Adrenal gland (tissue), 12 donors: ENCODE measurements around the gene GCH1. TPM values are rescaled to one million over a fixed set of nuclear protein-coding genes. Genes with fewer than 3 reads are reported as not detected.

Experiments used
- DNase-seq, 7 donors: peaks; one replicate each; pipeline ENCODE4 v3.0.0-alpha.2; 2019 to 2020
- H3K27ac ChIP-seq, 5 donors: fragments of 200-600 bp; sonication (generic) in 4 of 5; 1 replicate in 3 of 5; 2 replicates in 2 of 5; pipeline versions ENCODE4 v1.5.1 to v1.8.0; 2016 to 2020; ENCODE audit warnings: mild to moderate bottlenecking in 1 of 5
- H3K27me3 ChIP-seq: fragments of 200-600 bp; 2 replicates; pipeline ENCODE4 v1.8.0; 2021
- H3K36me3 ChIP-seq, 2 donors: fragments of 200-600 bp; replicated peaks in 1 of 2; 1 replicate in 1 of 2; 2 replicates in 1 of 2; pipeline versions ENCODE4 v1.5.1 to v1.8.0; 2018 to 2022
- H3K4me1 ChIP-seq, 2 donors: fragments of 200-600 bp; replicated peaks in 1 of 2; 1 replicate in 1 of 2; 2 replicates in 1 of 2; pipeline versions ENCODE4 v1.5.1 to v1.8.0; 2018 to 2021
- H3K4me3 ChIP-seq, 4 donors: fragments of 200-600 bp; sonication (generic) in 3 of 4; one replicate each; pipeline ENCODE4 v1.5.1; 2016 to 2018
- H3K9me3 ChIP-seq, 3 donors: fragments of 200-600 bp; sonication (generic) in 1 of 3; replicated peaks in 1 of 3; 1 replicate in 2 of 3; 2 replicates in 1 of 3; pipeline versions ENCODE4 v1.5.1 to v1.8.0; 2016 to 2021
- POLR2A ChIP-seq, 2 donors: fragments of 450-650 bp; IDR thresholded peaks; one replicate each; pipeline ENCODE4 v1.6.1; 2017; ENCODE audit warnings: antibody characterized with exemption in 2 of 2, mild to moderate bottlenecking in 2 of 2, moderate library complexity in 1 of 2
- WGBS, 4 donors: extraction: QIAGEN DNeasy Blood & Tissue Kit in 2 of 4; methylation state at CpG; one replicate each; pipeline versions ENCODE4 v1.1.5 to v1.1.7; 2013 to 2017; 5-methylcytosine and 5-hydroxymethylcytosine counted together
- intact Hi-C, 2 donors: fragments of 100-400 bp; cut with DNase I; formaldehyde crosslinking; loops; one replicate each; pipeline versions ENCODE4 v1.14.1 to v1.15.0; 2022 to 2023
- polyA plus RNA-seq, 3 donors: library from polyadenylated mRNA; stranded (reverse); fragments of 200-250 nt in 2 of 3; fragments of 350-450 nt in 1 of 3; fragmentation: Illumina TruSeq in 1 of 3; extraction: RNeasy Lipid Tissue Mini Kit (QIAGEN cat#74804) in 1 of 3; gene quantifications; one replicate each; pipeline ENCODE4 v1.2.3, GENCODE V29; 2013 to 2014
- total RNA-seq, 9 donors: library from RNA; depleted of rRNA in 4 of 9; stranded (reverse); fragments of >200 nt in 4 of 9; fragments of 120-200 nt in 1 of 9; fragmentation: NEBNext Ultra II Directional in 1 of 9; extraction: Animal tissue kit (Norgen Biotek cat#: 25700) in 1 of 9; gene quantifications; one replicate each; pipeline versions ENCODE4 v1.1.0 to v1.2.4, GENCODE V29; 2013 to 2023
- TF ChIP-seq, protein P1 (sequence below), 6 experiments: fragments of 450-650 bp in 4 of 6; fragments of 200-600 bp in 2 of 6; sonication (generic) in 1 of 6; IDR thresholded peaks; 1 replicate in 5 of 6; 2 replicates in 1 of 6; pipeline versions ENCODE4 v1.5.1 to v1.8.0; 2016 to 2021; ENCODE audit warnings: antibody characterized with exemption in 6 of 6, mild to moderate bottlenecking in 2 of 6, moderate library complexity in 1 of 6
- donor health status: healthy with polysubstance abuse.
- donor health status: Bipolar disorder and iron deficiency.
- donor health status: DM: yes; HTN: yes; CAD: no.
- donor health status: DM: no; HTN: no; CAD: no.
- donor health status: DM: no; HTN: no; CAD: no.
- donor health status: DM: yes; HTN: yes; CAD: no.

Gene GCH1
- total and polyA plus RNA-seq, 12 donors, result 2.8 to 29.8 (median 10.3) TPM

DNA sequence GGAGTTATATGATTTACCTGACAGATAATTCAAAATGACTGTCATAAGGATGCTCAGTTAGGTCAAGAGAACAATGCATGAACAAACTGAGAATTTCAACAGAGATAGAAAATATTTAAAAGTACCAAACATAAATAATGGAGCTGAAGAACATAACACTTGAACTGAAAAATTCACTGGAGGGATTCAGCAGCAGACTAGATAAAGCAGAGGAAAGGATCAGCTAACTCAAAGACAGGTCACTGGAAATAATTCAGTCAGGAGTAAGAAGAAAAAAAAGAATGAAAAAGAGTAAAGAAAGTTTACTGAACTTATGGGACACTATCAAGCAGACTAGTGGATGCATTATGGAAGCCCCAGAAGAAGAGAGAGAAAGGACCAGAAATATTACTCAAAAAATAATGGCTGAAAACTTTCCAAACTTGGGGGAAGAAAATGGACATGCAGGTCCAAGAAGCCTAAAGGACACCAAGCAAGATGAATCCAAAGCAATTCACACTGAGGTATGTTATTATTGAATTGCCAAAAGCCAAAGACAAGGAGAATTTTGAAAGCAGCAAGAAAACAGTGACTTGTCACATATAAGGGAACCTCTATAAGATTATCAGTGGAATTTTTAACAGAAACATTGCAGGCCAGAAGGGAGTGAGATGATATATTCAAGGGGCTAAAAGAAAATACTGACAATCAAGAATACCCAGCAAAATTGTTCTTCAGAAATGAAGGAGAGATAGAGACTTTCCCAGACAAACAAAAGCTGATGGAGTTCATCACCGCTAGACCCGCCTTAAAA is 78.7 kb downstream of the GCH1 start:
- H3K4me1 ChIP-seq, result no peaks in the 10 kb centered on the region
- 97 to 98% (median 98%) methylated on average over 2 of the region's 2 CpGs for WGBS, 4 donors
- DNase-seq, result no peak
- H3K4me3 ChIP-seq, result no peak overlapping the region
- TF ChIP-seq, protein P1, sequence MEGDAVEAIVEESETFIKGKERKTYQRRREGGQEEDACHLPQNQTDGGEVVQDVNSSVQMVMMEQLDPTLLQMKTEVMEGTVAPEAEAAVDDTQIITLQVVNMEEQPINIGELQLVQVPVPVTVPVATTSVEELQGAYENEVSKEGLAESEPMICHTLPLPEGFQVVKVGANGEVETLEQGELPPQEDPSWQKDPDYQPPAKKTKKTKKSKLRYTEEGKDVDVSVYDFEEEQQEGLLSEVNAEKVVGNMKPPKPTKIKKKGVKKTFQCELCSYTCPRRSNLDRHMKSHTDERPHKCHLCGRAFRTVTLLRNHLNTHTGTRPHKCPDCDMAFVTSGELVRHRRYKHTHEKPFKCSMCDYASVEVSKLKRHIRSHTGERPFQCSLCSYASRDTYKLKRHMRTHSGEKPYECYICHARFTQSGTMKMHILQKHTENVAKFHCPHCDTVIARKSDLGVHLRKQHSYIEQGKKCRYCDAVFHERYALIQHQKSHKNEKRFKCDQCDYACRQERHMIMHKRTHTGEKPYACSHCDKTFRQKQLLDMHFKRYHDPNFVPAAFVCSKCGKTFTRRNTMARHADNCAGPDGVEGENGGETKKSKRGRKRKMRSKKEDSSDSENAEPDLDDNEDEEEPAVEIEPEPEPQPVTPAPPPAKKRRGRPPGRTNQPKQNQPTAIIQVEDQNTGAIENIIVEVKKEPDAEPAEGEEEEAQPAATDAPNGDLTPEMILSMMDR (IDR thresholded peaks at IDR 0.05), result no peak
- no peak for TF ChIP-seq POLR2A (IDR thresholded peaks at IDR 0.05)
- H3K27ac ChIP-seq, result no peak overlapping the region
- intact Hi-C loops, result no loop called here
- H3K27me3 ChIP-seq, result no peaks in the 10 kb centered on the region
- peaks cover 0 to 6% (median 0%) of the 10 kb centered on the region in 3 donors for H3K9me3 ChIP-seq
- H3K36me3 ChIP-seq, result no peaks in the 10 kb centered on the region

DNA sequence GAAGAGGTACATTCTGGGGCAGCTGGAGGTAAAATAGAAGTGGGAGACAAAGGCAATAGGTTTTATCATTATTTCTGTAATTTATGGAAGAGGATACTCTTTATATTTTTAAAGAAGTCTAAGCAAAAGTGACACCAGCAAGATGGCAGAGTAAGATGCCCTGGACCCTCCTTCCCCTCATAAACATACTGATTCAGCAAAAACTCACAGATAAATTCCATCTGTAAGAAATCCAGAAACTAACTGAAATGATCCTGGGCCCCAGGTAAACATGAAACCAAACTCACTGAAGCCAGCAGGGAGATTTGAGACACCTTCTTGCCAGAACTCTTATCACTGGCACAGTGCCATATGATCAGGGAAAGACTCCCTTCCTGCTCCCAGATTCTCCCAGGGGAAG is 79.9 kb downstream of the GCH1 start:
- TF ChIP-seq POLR2A (IDR thresholded peaks at IDR 0.05), result no peak
- TF ChIP-seq, protein P1 (IDR thresholded peaks at IDR 0.05), result no peak
- H3K4me1 ChIP-seq, result no peaks in the 10 kb centered on the region
- peak in 1 of 7 donors; percentile 14 for DNase-seq
- H3K27ac ChIP-seq, result no peak overlapping the region
- intact Hi-C loops, result no loop called here
- no peak overlapping the region for H3K4me3 ChIP-seq
- H3K27me3 ChIP-seq, result no peaks in the 10 kb centered on the region
- peaks cover 0 to 6% (median 0%) of the 10 kb centered on the region in 3 donors for H3K9me3 ChIP-seq
- H3K36me3 ChIP-seq, result no peaks in the 10 kb centered on the region

DNA sequence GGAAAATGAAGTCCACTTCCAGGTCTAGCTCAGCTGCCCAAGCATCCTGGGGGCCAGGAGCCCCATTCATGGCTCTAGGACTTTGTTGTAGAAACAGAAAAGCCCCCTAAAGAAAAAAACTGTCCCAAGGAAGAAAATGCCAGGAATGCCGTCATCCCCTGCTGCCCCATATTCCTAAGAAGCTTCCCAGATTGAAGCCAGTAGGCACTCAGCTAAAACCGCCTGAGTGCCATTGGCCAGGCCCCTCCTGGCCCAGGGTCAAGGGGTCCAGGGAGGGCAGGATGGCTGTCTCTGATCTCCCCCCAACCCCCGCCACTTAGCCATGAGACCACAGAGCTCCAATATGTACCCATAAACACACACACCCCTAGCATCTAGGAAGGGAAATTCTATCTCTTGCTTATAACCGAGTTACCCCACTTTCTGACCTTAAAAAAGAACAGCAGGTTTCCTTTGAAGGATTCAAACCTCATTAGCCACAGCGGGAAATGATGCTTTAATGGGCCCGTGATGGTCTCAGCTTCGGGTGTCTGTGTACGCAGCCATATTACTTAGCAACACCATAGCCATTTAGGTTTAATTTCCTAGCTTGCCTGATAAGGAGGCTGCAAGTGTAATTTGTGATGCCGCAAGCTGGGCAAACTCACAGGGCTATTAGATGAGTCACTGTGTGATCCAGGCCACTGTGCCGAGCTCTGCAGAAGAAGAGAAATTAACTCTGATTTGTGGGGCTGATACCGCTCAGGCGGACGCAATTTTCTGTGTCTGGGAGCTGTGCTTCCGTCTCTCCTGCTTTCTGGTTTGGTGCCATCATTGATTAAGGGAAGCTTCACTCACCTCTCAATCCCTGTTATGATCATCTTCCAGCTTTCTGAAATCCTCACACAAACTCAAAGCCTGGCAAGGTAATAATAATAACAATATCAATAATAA is 84.2 kb downstream of the GCH1 start:
- peak; percentile 45 to 95 (median 65) for DNase-seq
- H3K27ac ChIP-seq, result peak overlapping the region in 1 of 5 donors; percentile 79
- no peaks in the 10 kb centered on the region for H3K36me3 ChIP-seq
- no peaks in the 10 kb centered on the region for H3K27me3 ChIP-seq
- no peaks in the 10 kb centered on the region for H3K4me1 ChIP-seq
- H3K9me3 ChIP-seq, result peaks cover 0 to under 1% (median 0%) of the 10 kb centered on the region in 3 donors
- intact Hi-C loops, result no loop called here
- no peak overlapping the region for H3K4me3 ChIP-seq
- TF ChIP-seq POLR2A (IDR thresholded peaks at IDR 0.05), result no peak
- TF ChIP-seq, protein P1 (IDR thresholded peaks at IDR 0.05), result no peak
- WGBS, 4 donors, result 43 to 50% (median 46%) methylated on average over 14 of the region's 14 CpGs

DNA sequence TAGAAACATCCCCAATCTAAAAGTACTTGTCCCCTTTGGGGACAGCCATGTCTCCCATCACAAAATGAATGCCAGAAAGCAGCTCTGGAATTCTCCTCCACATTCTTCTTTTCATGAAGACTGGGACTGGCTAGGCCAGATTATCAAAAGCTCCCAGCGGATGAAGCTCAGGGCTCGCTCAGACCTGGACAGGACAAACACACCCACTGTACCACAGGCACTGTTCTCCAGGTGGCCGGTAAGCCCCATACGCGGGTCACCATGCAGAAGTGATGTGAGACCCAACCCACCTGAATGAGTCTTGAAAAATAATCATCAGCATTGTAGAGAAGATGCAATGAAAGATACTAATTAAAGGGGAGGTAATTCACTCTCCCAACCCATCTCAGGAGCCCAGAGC is 85.1 kb downstream of the GCH1 start:
- Histone ChIP-seq H3K27me3 (no peaks in the 10 kb centered on the region), H3K27ac (peak overlapping the region in 1 of 5 donors; percentile 79), H3K36me3 (no peaks in the 10 kb centered on the region), H3K9me3 (no peaks in the 10 kb centered on the region), H3K4me3 (no peak overlapping the region), H3K4me1 (no peaks in the 10 kb centered on the region)
- DNase-seq, result peak in 1 of 7 donors; percentile 51
- intact Hi-C loops, result no loop called here
- TF ChIP-seq, protein P1 (IDR thresholded peaks at IDR 0.05), result no peak
- TF ChIP-seq POLR2A (IDR thresholded peaks at IDR 0.05), result no peak
- 93 to 97% (median 94%) methylated on average over 5 of the region's 5 CpGs for WGBS, 4 donors
